ENCODE data around the gene RNASEL.

Gene RNASEL

GRCh38 chr1:182620924-182621585, 32.0 kb upstream of the RNASEL start:
- DNase-seq (ENCODE audit: low read depth, low spot score), result no peak

- DNase-seq (ENCODE audit: low read depth, low spot score), result no peak
Observed at GRCh38 chr1:182617734-182618351, 28.8 kb upstream of the RNASEL start.

GRCh38 chr1:182617014-182617429, 28.0 kb upstream of the RNASEL start:
- DNase-seq (ENCODE audit: low read depth, low spot score), result no peak

- peak; percentile 62 for DNase-seq (ENCODE audit: low read depth, low spot score)
Observed at GRCh38 chr1:182616130-182617013, 27.3 kb upstream of the RNASEL start.

GRCh38 chr1:182615468-182616129, 26.5 kb upstream of the RNASEL start:
- no peak for DNase-seq (ENCODE audit: low read depth, low spot score)

- DNase-seq (ENCODE audit: low read depth, low spot score), result no peak
Observed at GRCh38 chr1:182614796-182615454, 25.9 kb upstream of the RNASEL start.

- DNase-seq (ENCODE audit: low read depth, low spot score), result no peak
Observed at GRCh38 chr1:182611787-182612186, 22.7 kb upstream of the RNASEL start.

- DNase-seq (ENCODE audit: low read depth, low spot score), result no peak
Observed at GRCh38 chr1:182611326-182611725, 22.3 kb upstream of the RNASEL start.

GRCh38 chr1:182610606-182611194, 21.6 kb upstream of the RNASEL start:
- no peak for DNase-seq (ENCODE audit: low read depth, low spot score)

GRCh38 chr1:182608845-182609610, 20.0 kb upstream of the RNASEL start:
- no peak for DNase-seq (ENCODE audit: low read depth, low spot score)

- no peak for DNase-seq (ENCODE audit: low read depth, low spot score)
Observed at GRCh38 chr1:182608236-182608635, 19.2 kb upstream of the RNASEL start.

GRCh38 chr1:182607566-182607965, 18.5 kb upstream of the RNASEL start:
- DNase-seq (ENCODE audit: low read depth, low spot score), result no peak

GRCh38 chr1:182604175-182605164, 15.4 kb upstream of the RNASEL start, which contains the start of gene RGS16:
RGS16 (minus strand) TSS chr1:182604389; CDS start chr1:182604259, 130 bp downstream.
- DNase-seq (ENCODE audit: low read depth, low spot score), result no peak

- no peak for DNase-seq (ENCODE audit: low read depth, low spot score)
Observed at GRCh38 chr1:182603646-182604174, 14.7 kb upstream of the RNASEL start.

GRCh38 chr1:182602935-182603645, 14.0 kb upstream of the RNASEL start:
- DNase-seq (ENCODE audit: low read depth, low spot score), result no peak

- DNase-seq (ENCODE audit: low read depth, low spot score), result no peak
Observed at GRCh38 chr1:182601913-182602312, 12.9 kb upstream of the RNASEL start.

- no peak for DNase-seq (ENCODE audit: low read depth, low spot score)
Observed at GRCh38 chr1:182601416-182601786, 12.3 kb upstream of the RNASEL start.

Measured in smooth muscle cell of the brain vasculature (primary cell).